Gastrocnemius medialis (tissue), 4 donors: ENCODE measurements around the gene FAM110D.

ENCODE experiments used
- CTCF ChIP-seq, 5 experiments: fragments of 450-650 bp in 3 of 5; fragments of 200-600 bp in 2 of 5; sonication (generic) in 2 of 5; IDR thresholded peaks in 4 of 5; conservative IDR thresholded peaks in 1 of 5; 1 replicate in 4 of 5; 2 replicates in 1 of 5; pipeline ENCODE4 v1.5.1; 2016 to 2019; ENCODE audit warnings: antibody characterized with exemption in 5 of 5, mild to moderate bottlenecking in 3 of 5, moderate library complexity in 3 of 5
- POLR2A ChIP-seq, 2 donors: fragments of 450-650 bp; IDR thresholded peaks; one replicate each; pipeline ENCODE4 v1.6.1; 2017; ENCODE audit warnings: antibody characterized with exemption in 2 of 2, mild to moderate bottlenecking in 2 of 2, moderate library complexity in 2 of 2

- TF ChIP-seq CTCF (IDR thresholded peaks at IDR 0.05 in 4 of 5, conservative IDR thresholded peaks at IDR 0.05 in 1 of 5): no peak
- no peak for TF ChIP-seq POLR2A (IDR thresholded peaks at IDR 0.05)
Measured at GRCh38 chr1:26130695-26131094, 28.2 kb upstream of the FAM110D start.
